ENCODE measurements around the gene TMEM145. TPM values are rescaled to one million over a fixed set of nuclear protein-coding genes. Genes with fewer than 3 reads are reported as not detected.
A peak's percentile ranks its signal among the peaks of the same experiment; 100 is the strongest.

The TMEM145 gene
- total RNA-seq, 4 donors from 2014 or later: 0.87 TPM; not detected in 3

- TF ChIP-seq, protein P1, sequence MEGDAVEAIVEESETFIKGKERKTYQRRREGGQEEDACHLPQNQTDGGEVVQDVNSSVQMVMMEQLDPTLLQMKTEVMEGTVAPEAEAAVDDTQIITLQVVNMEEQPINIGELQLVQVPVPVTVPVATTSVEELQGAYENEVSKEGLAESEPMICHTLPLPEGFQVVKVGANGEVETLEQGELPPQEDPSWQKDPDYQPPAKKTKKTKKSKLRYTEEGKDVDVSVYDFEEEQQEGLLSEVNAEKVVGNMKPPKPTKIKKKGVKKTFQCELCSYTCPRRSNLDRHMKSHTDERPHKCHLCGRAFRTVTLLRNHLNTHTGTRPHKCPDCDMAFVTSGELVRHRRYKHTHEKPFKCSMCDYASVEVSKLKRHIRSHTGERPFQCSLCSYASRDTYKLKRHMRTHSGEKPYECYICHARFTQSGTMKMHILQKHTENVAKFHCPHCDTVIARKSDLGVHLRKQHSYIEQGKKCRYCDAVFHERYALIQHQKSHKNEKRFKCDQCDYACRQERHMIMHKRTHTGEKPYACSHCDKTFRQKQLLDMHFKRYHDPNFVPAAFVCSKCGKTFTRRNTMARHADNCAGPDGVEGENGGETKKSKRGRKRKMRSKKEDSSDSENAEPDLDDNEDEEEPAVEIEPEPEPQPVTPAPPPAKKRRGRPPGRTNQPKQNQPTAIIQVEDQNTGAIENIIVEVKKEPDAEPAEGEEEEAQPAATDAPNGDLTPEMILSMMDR (IDR thresholded peaks at IDR 0.05 in 4 of 5, conservative IDR thresholded peaks at IDR 0.05 in 1 of 5): no peak
- TF ChIP-seq POLR2A (IDR thresholded peaks at IDR 0.05): no peak
- no peaks in the 10 kb centered on the region for H3K9me3 ChIP-seq
- H3K27me3 ChIP-seq: no peaks in the 10 kb centered on the region
- H3K4me3 ChIP-seq: peak overlapping the region; percentile 66 to 79 (median 68)
- DNase-seq: peak in 1 of 2 donors; percentile 69
- peak overlapping the region; percentile 93 to 96 (median 96) for H3K27ac ChIP-seq
- intact Hi-C loops (cut with DNase I; ENCODE audit: low total_unique reads): no loop called here
- H3K36me3 ChIP-seq: peaks cover 0 to 33% of the 10 kb centered on the region in 2 donors
- ATAC-seq: peak; percentile 5 to 9
- in situ Hi-C loops (cut with MboI; ENCODE audit: low sequenced_read_pairs in 4 of 4): no loop called here
- H3K4me1 ChIP-seq: peaks cover 39 to 46% of the 10 kb centered on the region in 2 donors
These were observed 42.1 kb upstream of the TMEM145 start for GRCh38 chr19:42271045-42271419.

- Histone ChIP-seq H3K4me1 (peaks cover 46 to 55% of the 10 kb centered on the region in 2 donors), H3K9me3 (no peaks in the 10 kb centered on the region), H3K27me3 (no peaks in the 10 kb centered on the region), H3K27ac (peak overlapping the region; percentile 93 to 96 (median 96)), H3K4me3 (no peak overlapping the region), H3K36me3 (peaks cover 0 to 33% of the 10 kb centered on the region in 2 donors)
- DNase-seq (peak in 1 of 2 donors; percentile 13), ATAC-seq (no peak)
- TF ChIP-seq POLR2A (IDR thresholded peaks at IDR 0.05): no peak
- TF ChIP-seq, protein P1 (IDR thresholded peaks at IDR 0.05 in 4 of 5, conservative IDR thresholded peaks at IDR 0.05 in 1 of 5): no peak
- intact Hi-C loops (cut with DNase I; ENCODE audit: low total_unique reads) (no loop called here), in situ Hi-C loops (cut with MboI; ENCODE audit: low sequenced_read_pairs in 4 of 4) (no loop called here)
These were observed 41.1 kb upstream of the TMEM145 start for GRCh38 chr19:42271861-42272534.

GRCh38 chr19:42272535-42272897 lies 40.6 kb upstream of the TMEM145 start:
- H3K4me1 ChIP-seq: peaks cover 48 to 60% of the 10 kb centered on the region in 2 donors
- in situ Hi-C loops (cut with MboI; ENCODE audit: low sequenced_read_pairs in 4 of 4): no loop called here
- no peak for ATAC-seq

GRCh38 chr19:42272989-42273406 lies 40.1 kb upstream of the TMEM145 start:
- H3K9me3 ChIP-seq: no peaks in the 10 kb centered on the region
- peaks cover 48 to 60% of the 10 kb centered on the region in 2 donors for H3K4me1 ChIP-seq
- H3K4me3 ChIP-seq: no peak overlapping the region
- in situ Hi-C loops (cut with MboI; ENCODE audit: low sequenced_read_pairs in 4 of 4) (no loop called here), intact Hi-C loops (cut with DNase I; ENCODE audit: low total_unique reads) (no loop called here)
- no peaks in the 10 kb centered on the region for H3K27me3 ChIP-seq
- peaks cover 0 to 33% of the 10 kb centered on the region in 2 donors for H3K36me3 ChIP-seq
- DNase-seq: no peak
- peak overlapping the region in 3 of 4 donors; percentile 93 to 96 (median 95) for H3K27ac ChIP-seq
- no peak for TF ChIP-seq POLR2A (IDR thresholded peaks at IDR 0.05)
- TF ChIP-seq, protein P1 (IDR thresholded peaks at IDR 0.05 in 4 of 5, conservative IDR thresholded peaks at IDR 0.05 in 1 of 5): no peak
- no peak for ATAC-seq

More at GRCh38 chr19:42272535-42272897, 40.6 kb upstream of the TMEM145 start:
- no peak overlapping the region for H3K4me3 ChIP-seq
- no peaks in the 10 kb centered on the region for H3K9me3 ChIP-seq
- H3K36me3 ChIP-seq: peaks cover 0 to 33% of the 10 kb centered on the region in 2 donors
- no peaks in the 10 kb centered on the region for H3K27me3 ChIP-seq
- intact Hi-C loops (cut with DNase I; ENCODE audit: low total_unique reads): no loop called here
- peak overlapping the region; percentile 93 to 96 (median 96) for H3K27ac ChIP-seq
- TF ChIP-seq, protein P1 (IDR thresholded peaks at IDR 0.05 in 4 of 5, conservative IDR thresholded peaks at IDR 0.05 in 1 of 5): no peak
- no peak for DNase-seq
